Measurements from ENCODE around the gene C1QTNF8. TPM values are rescaled to one million over a fixed set of nuclear protein-coding genes. Genes with fewer than 3 reads are reported as not detected.

Gene C1QTNF8
- total RNA-seq, 1 donor: not detected

- no peak for DNase-seq (ENCODE audit: low read depth)
- H3K4me3 ChIP-seq (ENCODE audit: low read depth, low read length): no peak overlapping the region
- TF ChIP-seq CTCF (IDR thresholded peaks at IDR 0.05; ENCODE audit: insufficient read depth, low read length): no peak
These were observed 21.9 kb upstream of the C1QTNF8 start for GRCh38 chr16:1117926-1118325.

GRCh38 chr16:1117176-1117900 is 21.3 kb upstream of the C1QTNF8 start:
- no peak overlapping the region for H3K4me3 ChIP-seq (ENCODE audit: low read depth, low read length)
- DNase-seq (ENCODE audit: low read depth): no peak
- no peak for TF ChIP-seq CTCF (IDR thresholded peaks at IDR 0.05; ENCODE audit: insufficient read depth, low read length)

- TF ChIP-seq CTCF (IDR thresholded peaks at IDR 0.05; ENCODE audit: insufficient read depth, low read length): no peak
- no peak overlapping the region for H3K4me3 ChIP-seq (ENCODE audit: low read depth, low read length)
- no peak for DNase-seq (ENCODE audit: low read depth)
These were observed 20.6 kb upstream of the C1QTNF8 start for GRCh38 chr16:1116693-1117077.

GRCh38 chr16:1113889-1114526 is 18.0 kb upstream of the C1QTNF8 start:
- no peak for TF ChIP-seq CTCF (IDR thresholded peaks at IDR 0.05; ENCODE audit: insufficient read depth, low read length)
- H3K4me3 ChIP-seq (ENCODE audit: low read depth, low read length): no peak overlapping the region
- no peak for DNase-seq (ENCODE audit: low read depth)

- TF ChIP-seq CTCF (IDR thresholded peaks at IDR 0.05; ENCODE audit: insufficient read depth, low read length): no peak
- DNase-seq (ENCODE audit: low read depth): no peak
- no peak overlapping the region for H3K4me3 ChIP-seq (ENCODE audit: low read depth, low read length)
These were observed 17.4 kb upstream of the C1QTNF8 start for GRCh38 chr16:1113489-1113888.

- no peak overlapping the region for H3K4me3 ChIP-seq (ENCODE audit: low read depth, low read length)
- DNase-seq (ENCODE audit: low read depth): no peak
- TF ChIP-seq CTCF (IDR thresholded peaks at IDR 0.05; ENCODE audit: insufficient read depth, low read length): no peak
These were observed 16.6 kb upstream of the C1QTNF8 start for GRCh38 chr16:1112506-1113184.

Data from fibroblast of the aortic adventitia (primary cell).